ENCODE data around the gene USPL1. TPM values are rescaled to one million over a fixed set of nuclear protein-coding genes. Genes with fewer than 3 reads are reported as not detected.

Gene USPL1
- total RNA-seq, result 10 to 100 TPM; 18.4 to 19.1 TPM

DNA sequence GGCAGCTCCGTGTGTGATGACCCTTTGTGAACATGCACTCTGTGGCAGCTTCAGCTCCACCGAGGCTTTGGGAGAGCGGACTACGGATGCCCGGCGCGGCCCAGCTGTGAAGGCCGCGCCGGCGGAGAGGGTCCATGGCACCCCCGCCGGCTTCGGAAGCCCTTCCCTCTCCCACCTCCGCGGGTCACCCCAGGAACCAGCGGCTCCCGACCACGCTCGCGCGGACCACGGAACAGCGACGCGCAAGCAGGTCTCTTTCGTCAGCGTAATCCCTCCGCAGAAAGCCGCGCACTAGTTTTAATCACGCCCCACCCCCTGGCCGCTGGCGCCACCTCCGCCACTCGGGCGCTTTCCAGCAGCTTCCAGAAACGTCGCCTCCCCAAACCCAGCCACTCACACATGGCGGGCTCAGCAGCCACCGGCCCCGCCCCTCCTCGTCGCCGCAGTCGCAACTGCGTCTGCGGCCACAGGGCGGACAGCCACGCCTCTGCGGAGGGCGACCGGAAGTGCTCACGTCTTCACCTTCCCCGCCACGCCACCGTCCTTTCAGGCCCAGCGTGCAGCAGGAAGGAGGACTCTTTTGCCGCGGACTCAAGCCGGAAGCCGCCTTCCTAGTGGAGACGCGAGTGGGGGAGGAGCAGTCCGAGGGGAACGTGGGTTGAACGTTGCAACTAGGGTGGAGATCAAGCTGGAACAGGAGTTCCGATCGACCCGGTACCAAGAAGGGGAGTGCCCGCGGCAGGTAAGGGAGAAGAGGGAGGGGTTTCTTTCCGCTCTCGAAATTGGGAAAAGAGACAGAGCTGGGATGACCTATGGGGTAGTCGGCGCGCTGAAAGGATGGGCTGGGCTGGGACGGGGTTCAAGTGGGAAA lies at the start of gene USPL1:
TSS of gene USPL1 (plus strand) at position 606 of the 871 bp plus-strand sequence. CDS start 3,221 bp downstream, outside the sequence.

Other genes with a start within 250 kb of the USPL1 start
- not detected for gene UBE2L5, start 195.4 kb upstream of the USPL1 start, total RNA-seq
- gene HMGB1, start 152.0 kb upstream of the USPL1 start, total RNA-seq, result 100 to 1,000 TPM; 506 to 514 TPM
- gene ALOX5AP, start 117.6 kb downstream of the USPL1 start, total RNA-seq, result 10 to 100 TPM; 40.8 to 41.6 TPM

Measured in activated naive CD4-positive, alpha-beta T cell treated with anti-CD3 and anti-CD28 coated beads, Interleukin-2, amount 10 ng/mL, durations not matched to agents 5 hours and 36 hours (primary cell).